WTC11 (cell line): ENCODE measurements around the gene MICAL3. TPM values are rescaled to one million over a fixed set of nuclear protein-coding genes. Genes with fewer than 3 reads are reported as not detected.

Experiments
- ATAC-seq: fragments of 200-7000 bp; cut with Tn5 transposase; 2 replicates; pipeline ENCODE4 v1.10.0; 2021; ENCODE audit warnings: mild to moderate bottlenecking, moderate library complexity
- CTCF ChIA-PET: fragments of 300-600 bp; sonication (Branson Sonifier 250); formaldehyde crosslinking; loops from one replicate; lab custom pipeline; 2021; ENCODE audit warnings: antibody characterized with exemption; lab: Charles Lee
- POLR2A ChIA-PET: fragments of 350-600 bp; sonication (Branson Sonifier 250); formaldehyde crosslinking; loops from one replicate; lab custom pipeline; 2021; ENCODE audit warnings: antibody characterized with exemption; lab: Charles Lee
- DNase-seq: peaks from one replicate; pipeline ENCODE4 v3.0.0; 2021; ENCODE audit warnings: low spot score
- H3K27ac Mint-ChIP-seq: 2 replicates; pipeline ENCODE4 v1.8.0; 2021; ENCODE audit warnings: mixed read lengths
- H3K27me3 Mint-ChIP-seq: 2 replicates; pipeline ENCODE4 v1.8.0; 2021; ENCODE audit warnings: low read depth, mild to moderate bottlenecking, moderate library complexity, mixed read lengths
- H3K36me3 Mint-ChIP-seq: 2 replicates; pipeline ENCODE4 v1.8.0; 2021; ENCODE audit warnings: mixed read lengths
- H3K4me1 Mint-ChIP-seq: 2 replicates; pipeline ENCODE4 v1.8.0; 2022; ENCODE audit warnings: mixed read lengths
- H3K4me3 Mint-ChIP-seq: 2 replicates; pipeline ENCODE4 v1.8.0; 2021; ENCODE audit warnings: mild to moderate bottlenecking, moderate library complexity, mixed read lengths
- H3K9me3 Mint-ChIP-seq: 2 replicates; pipeline ENCODE4 v1.8.0; 2021; ENCODE audit warnings: mixed read lengths
- CBFB ChIP-seq: sonication (generic); formaldehyde crosslinking; IDR thresholded peaks from 2 replicates; pipeline ENCODE4 v1.8.1; 2022; ENCODE audit warnings: mild to moderate bottlenecking, low read depth, missing genetic modification reagents
- CREB1 ChIP-seq: sonication (generic); formaldehyde crosslinking; IDR thresholded peaks from 2 replicates; pipeline ENCODE4 v1.8.0; 2023; ENCODE audit warnings: mild to moderate bottlenecking, missing genetic modification reagents
- FOXJ3 ChIP-seq: sonication (generic); formaldehyde crosslinking; IDR thresholded peaks from 2 replicates; pipeline ENCODE4 v1.9.0; 2021; ENCODE audit warnings: missing genetic modification reagents, mild to moderate bottlenecking, borderline replicate concordance
- GABPB1 ChIP-seq: sonication (generic); formaldehyde crosslinking; IDR thresholded peaks from 2 replicates; pipeline ENCODE4 v1.8.1; 2023; ENCODE audit warnings: mild to moderate bottlenecking, missing genetic modification reagents
- GTF2I ChIP-seq: fragments of 250-450 bp; sonication (Bioruptor Pico); conservative IDR thresholded peaks from 2 replicates; pipeline ENCODE4 v1.4.0; 2021; ENCODE audit warnings: mild to moderate bottlenecking
- JUN ChIP-seq: sonication (generic); formaldehyde crosslinking; IDR thresholded peaks from 2 replicates; pipeline ENCODE4 v1.8.0; 2023; ENCODE audit warnings: mild to moderate bottlenecking, missing genetic modification reagents
- KAT7 ChIP-seq: sonication (generic); formaldehyde crosslinking; IDR thresholded peaks from 2 replicates; pipeline ENCODE4 v1.8.1; 2023; ENCODE audit warnings: missing genetic modification reagents, mild to moderate bottlenecking, borderline replicate concordance
- NFYB ChIP-seq: sonication (generic); formaldehyde crosslinking; conservative IDR thresholded peaks from 2 replicates; pipeline ENCODE4 v1.8.0; 2022; ENCODE audit warnings: low read depth, missing genetic modification reagents
- NR1H2 ChIP-seq: sonication (generic); formaldehyde crosslinking; IDR thresholded peaks from 2 replicates; pipeline ENCODE4 v1.9.0; 2021; ENCODE audit warnings: mild to moderate bottlenecking, moderate library complexity, missing genetic modification reagents
- NR3C1 ChIP-seq: sonication (generic); formaldehyde crosslinking; conservative IDR thresholded peaks from 2 replicates; pipeline ENCODE4 v1.8.1; 2023; ENCODE audit warnings: low read depth, mild to moderate bottlenecking, missing genetic modification reagents
- SMAD3 ChIP-seq: sonication (generic); formaldehyde crosslinking; IDR thresholded peaks from 2 replicates; pipeline ENCODE4 v1.8.0; 2022; ENCODE audit warnings: missing genetic modification reagents, mild to moderate bottlenecking, borderline replicate concordance
- SOX15 ChIP-seq: fragments of 250-450 bp; sonication (Bioruptor Pico); IDR thresholded peaks from 2 replicates; pipeline ENCODE4 v1.9.0; 2021; ENCODE audit warnings: mild to moderate bottlenecking
- TEAD1 ChIP-seq: sonication (generic); formaldehyde crosslinking; IDR thresholded peaks from 2 replicates; pipeline ENCODE4 v1.8.0; 2022; ENCODE audit warnings: mild to moderate bottlenecking, missing genetic modification reagents
- TP53 ChIP-seq: sonication (generic); formaldehyde crosslinking; IDR thresholded peaks from 2 replicates; pipeline ENCODE4 v1.8.1; 2023; ENCODE audit warnings: mild to moderate bottlenecking, missing genetic modification reagents
- ZNF219 ChIP-seq: sonication (generic); formaldehyde crosslinking; IDR thresholded peaks from 2 replicates; pipeline ENCODE4 v1.8.0; 2023; ENCODE audit warnings: missing genetic modification reagents, mild to moderate bottlenecking, borderline replicate concordance
- ZNF263 ChIP-seq: sonication (generic); formaldehyde crosslinking; IDR thresholded peaks from 2 replicates; pipeline ENCODE4 v1.8.1; 2022; ENCODE audit warnings: low read depth, mild to moderate bottlenecking, moderate library complexity, missing genetic modification reagents
- ZNF416 ChIP-seq: fragments of 250-450 bp; sonication (Bioruptor Pico); IDR thresholded peaks from 2 replicates; pipeline ENCODE4 v1.9.0; 2021; ENCODE audit warnings: mild to moderate bottlenecking, inconsistent platforms
- ZNF423 ChIP-seq: fragments of 250-450 bp; sonication (Bioruptor Pico); IDR thresholded peaks from 2 replicates; pipeline ENCODE4 v2.1.2; 2022; ENCODE audit warnings: mild to moderate bottlenecking, moderate library complexity
- total RNA-seq: library from RNA; stranded (reverse); gene quantifications from 3 replicates; pipeline ENCODE4 v1.2.3, GENCODE V29; 2021
- TF ChIP-seq, protein P1 (sequence below): sonication (generic); formaldehyde crosslinking; IDR thresholded peaks from 2 replicates; pipeline ENCODE4 v1.8.0; 2022; ENCODE audit warnings: missing genetic modification reagents
- TF ChIP-seq, protein P2 (sequence below): sonication (generic); formaldehyde crosslinking; IDR thresholded peaks from 2 replicates; pipeline ENCODE4 v1.8.0; 2022; ENCODE audit warnings: mild to moderate bottlenecking, missing genetic modification reagents
- TF ChIP-seq, protein P3 (sequence below): fragments of 250-450 bp; sonication (Bioruptor Pico); IDR thresholded peaks from 2 replicates; pipeline ENCODE4 v1.9.0; 2021; ENCODE audit warnings: moderate library complexity, mild to moderate bottlenecking, inconsistent platforms, borderline replicate concordance
- TF ChIP-seq, protein P4 (sequence below): sonication (generic); formaldehyde crosslinking; IDR thresholded peaks from 2 replicates; pipeline ENCODE4 v1.8.1; 2022; ENCODE audit warnings: mild to moderate bottlenecking, moderate library complexity, missing genetic modification reagents
- TF ChIP-seq, protein P5 (sequence below): sonication (generic); formaldehyde crosslinking; IDR thresholded peaks from 2 replicates; pipeline ENCODE4 v1.8.0; 2022; ENCODE audit warnings: mild to moderate bottlenecking, missing genetic modification reagents
- TF ChIP-seq, protein P6 (sequence below): sonication (generic); formaldehyde crosslinking; IDR thresholded peaks from 2 replicates; pipeline ENCODE4 v1.8.1; 2023; ENCODE audit warnings: mild to moderate bottlenecking, missing genetic modification reagents, moderate library complexity

Gene MICAL3
- total RNA-seq, 1 experiment from 2014 or later, result 41.2 TPM

DNA sequence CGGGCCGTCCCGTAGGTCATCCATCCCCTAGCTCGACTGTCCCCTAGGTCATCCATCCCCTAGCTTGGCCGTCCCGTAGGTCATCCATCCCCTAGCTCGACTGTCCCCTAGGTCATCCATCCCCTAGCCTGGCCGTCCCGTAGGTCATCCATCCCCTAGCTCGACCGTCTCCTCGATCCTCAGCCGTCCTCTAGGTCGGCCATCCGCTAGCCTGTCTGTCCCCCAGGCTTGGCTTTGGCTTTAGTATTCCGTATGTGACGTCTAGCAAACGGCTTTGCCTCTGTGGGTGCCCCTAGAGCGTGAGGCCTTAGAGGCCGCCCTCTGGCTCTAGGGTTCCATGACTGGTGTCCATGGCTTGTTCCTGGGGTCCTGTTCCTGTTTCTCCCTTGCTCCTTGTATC, 209.5 kb downstream of the MICAL3 start (continued):
- TF ChIP-seq SMAD3 (CRISPR knock-in tag) (no peak), TEAD1 (no peak), NR1H2 (no peak)
- TF ChIP-seq, all 79 proteins: peak for 0

DNA sequence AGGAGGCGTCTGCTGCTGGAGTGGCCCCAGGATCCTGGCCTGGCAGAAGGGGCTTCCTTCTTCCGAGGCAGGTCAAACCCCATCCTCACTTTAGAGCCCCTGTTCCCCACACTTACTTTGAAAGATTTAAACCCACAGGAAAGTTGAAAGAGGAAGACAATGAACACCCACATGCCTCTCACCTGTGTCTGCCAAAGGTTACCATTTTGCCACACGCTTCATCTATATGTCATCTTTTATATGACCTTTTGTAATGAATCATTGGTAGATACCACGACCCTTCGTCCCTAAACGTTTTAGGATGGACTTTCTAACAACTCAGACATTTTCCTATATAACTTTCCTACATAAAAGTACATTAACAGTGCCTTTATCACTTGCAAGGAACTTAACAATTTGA, 210.3 kb downstream of the MICAL3 start:
- H3K27ac Mint-ChIP-seq, result no peak overlapping the region
- ATAC-seq (no peak), DNase-seq (no peak)
- H3K27me3 Mint-ChIP-seq, result no peaks in the 10 kb centered on the region
- peaks cover 4% of the 10 kb centered on the region; the same call in 1 of the 2 replicates for H3K4me1 Mint-ChIP-seq
- ChIA-PET CTCF (no interaction called here), POLR2A (no interaction called here)
- H3K4me3 Mint-ChIP-seq, result no peak overlapping the region
- 0 out of 2 replicates have a peak, but pooled peaks cover 2% of the 10 kb centered on the region for H3K36me3 Mint-ChIP-seq
- TF ChIP-seq, protein P1, sequence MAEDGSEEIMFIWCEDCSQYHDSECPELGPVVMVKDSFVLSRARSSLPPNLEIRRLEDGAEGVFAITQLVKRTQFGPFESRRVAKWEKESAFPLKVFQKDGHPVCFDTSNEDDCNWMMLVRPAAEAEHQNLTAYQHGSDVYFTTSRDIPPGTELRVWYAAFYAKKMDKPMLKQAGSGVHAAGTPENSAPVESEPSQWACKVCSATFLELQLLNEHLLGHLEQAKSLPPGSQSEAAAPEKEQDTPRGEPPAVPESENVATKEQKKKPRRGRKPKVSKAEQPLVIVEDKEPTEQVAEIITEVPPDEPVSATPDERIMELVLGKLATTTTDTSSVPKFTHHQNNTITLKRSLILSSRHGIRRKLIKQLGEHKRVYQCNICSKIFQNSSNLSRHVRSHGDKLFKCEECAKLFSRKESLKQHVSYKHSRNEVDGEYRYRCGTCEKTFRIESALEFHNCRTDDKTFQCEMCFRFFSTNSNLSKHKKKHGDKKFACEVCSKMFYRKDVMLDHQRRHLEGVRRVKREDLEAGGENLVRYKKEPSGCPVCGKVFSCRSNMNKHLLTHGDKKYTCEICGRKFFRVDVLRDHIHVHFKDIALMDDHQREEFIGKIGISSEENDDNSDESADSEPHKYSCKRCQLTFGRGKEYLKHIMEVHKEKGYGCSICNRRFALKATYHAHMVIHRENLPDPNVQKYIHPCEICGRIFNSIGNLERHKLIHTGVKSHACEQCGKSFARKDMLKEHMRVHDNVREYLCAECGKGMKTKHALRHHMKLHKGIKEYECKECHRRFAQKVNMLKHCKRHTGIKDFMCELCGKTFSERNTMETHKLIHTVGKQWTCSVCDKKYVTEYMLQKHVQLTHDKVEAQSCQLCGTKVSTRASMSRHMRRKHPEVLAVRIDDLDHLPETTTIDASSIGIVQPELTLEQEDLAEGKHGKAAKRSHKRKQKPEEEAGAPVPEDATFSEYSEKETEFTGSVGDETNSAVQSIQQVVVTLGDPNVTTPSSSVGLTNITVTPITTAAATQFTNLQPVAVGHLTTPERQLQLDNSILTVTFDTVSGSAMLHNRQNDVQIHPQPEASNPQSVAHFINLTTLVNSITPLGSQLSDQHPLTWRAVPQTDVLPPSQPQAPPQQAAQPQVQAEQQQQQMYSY (CRISPR knock-in tag), result no peak
- TF ChIP-seq SMAD3 (CRISPR knock-in tag) (no peak), CBFB (CRISPR knock-in tag) (no peak), ZNF423 (CRISPR knock-in tag) (no peak), GABPB1 (CRISPR knock-in tag) (no peak), SOX15 (CRISPR knock-in tag) (no peak), ZNF416 (CRISPR knock-in tag) (no peak), NR3C1 (no peak), GTF2I (CRISPR knock-in tag) (no peak), CREB1 (no peak), NFYB (CRISPR knock-in tag) (no peak), FOXJ3 (CRISPR knock-in tag) (no peak)
- TF ChIP-seq, protein P2, sequence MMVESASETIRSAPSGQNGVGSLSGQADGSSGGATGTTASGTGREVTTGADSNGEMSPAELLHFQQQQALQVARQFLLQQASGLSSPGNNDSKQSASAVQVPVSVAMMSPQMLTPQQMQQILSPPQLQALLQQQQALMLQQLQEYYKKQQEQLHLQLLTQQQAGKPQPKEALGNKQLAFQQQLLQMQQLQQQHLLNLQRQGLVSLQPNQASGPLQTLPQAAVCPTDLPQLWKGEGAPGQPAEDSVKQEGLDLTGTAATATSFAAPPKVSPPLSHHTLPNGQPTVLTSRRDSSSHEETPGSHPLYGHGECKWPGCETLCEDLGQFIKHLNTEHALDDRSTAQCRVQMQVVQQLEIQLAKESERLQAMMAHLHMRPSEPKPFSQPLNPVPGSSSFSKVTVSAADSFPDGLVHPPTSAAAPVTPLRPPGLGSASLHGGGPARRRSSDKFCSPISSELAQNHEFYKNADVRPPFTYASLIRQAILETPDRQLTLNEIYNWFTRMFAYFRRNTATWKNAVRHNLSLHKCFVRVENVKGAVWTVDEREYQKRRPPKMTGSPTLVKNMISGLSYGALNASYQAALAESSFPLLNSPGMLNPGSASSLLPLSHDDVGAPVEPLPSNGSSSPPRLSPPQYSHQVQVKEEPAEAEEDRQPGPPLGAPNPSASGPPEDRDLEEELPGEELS, result no peak
- no peaks in the 10 kb centered on the region for H3K9me3 Mint-ChIP-seq

DNA sequence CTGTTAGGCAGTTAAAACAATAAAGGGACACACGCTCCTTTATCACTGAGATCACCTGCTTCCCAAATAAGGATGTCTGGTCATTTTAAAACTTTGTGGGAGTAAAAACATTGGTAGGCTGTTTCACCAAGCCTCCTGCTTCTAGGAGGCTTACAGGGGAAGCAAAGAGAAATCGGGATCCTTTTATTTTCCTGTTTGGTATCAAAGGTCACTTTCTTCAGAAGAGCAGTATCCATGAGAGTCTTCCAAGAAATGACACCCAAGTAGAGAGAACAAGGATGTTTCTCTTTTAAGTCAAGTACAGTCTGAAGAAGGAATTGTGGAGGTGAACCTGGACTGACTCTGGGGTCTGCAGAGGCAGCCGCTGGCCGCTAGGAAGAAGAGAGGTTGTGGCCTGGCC, 213.2 kb downstream of the MICAL3 start:
- TF ChIP-seq, protein P3, sequence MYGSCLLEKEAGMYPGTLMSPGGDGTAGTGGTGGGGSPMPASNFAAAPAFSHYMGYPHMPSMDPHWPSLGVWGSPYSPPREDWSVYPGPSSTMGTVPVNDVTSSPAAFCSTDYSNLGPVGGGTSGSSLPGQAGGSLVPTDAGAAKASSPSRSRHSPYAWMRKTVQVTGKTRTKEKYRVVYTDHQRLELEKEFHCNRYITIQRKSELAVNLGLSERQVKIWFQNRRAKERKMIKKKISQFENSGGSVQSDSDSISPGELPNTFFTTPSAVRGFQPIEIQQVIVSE (CRISPR knock-in tag), result no peak
- TF ChIP-seq ZNF219 (CRISPR knock-in tag), result no peak
- no peak for TF ChIP-seq JUN (CRISPR knock-in tag)
- no peak for TF ChIP-seq ZNF423 (CRISPR knock-in tag)
- no peak for TF ChIP-seq CBFB (CRISPR knock-in tag)
- no peak for TF ChIP-seq ZNF263
- no peak for TF ChIP-seq KAT7 (CRISPR knock-in tag)
- no peak for TF ChIP-seq SMAD3 (CRISPR knock-in tag)
- TF ChIP-seq, protein P2, result no peak
- TF ChIP-seq, protein P4, sequence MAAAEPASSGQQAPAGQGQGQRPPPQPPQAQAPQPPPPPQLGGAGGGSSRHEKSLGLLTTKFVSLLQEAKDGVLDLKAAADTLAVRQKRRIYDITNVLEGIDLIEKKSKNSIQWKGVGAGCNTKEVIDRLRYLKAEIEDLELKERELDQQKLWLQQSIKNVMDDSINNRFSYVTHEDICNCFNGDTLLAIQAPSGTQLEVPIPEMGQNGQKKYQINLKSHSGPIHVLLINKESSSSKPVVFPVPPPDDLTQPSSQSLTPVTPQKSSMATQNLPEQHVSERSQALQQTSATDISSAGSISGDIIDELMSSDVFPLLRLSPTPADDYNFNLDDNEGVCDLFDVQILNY (CRISPR knock-in tag), result no peak
- no peak for TF ChIP-seq TP53 (CRISPR knock-in tag)
- TF ChIP-seq, protein P5, sequence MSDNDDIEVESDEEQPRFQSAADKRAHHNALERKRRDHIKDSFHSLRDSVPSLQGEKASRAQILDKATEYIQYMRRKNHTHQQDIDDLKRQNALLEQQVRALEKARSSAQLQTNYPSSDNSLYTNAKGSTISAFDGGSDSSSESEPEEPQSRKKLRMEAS (CRISPR knock-in tag), result no peak
- TF ChIP-seq NFYB (CRISPR knock-in tag), result no peak
- TF ChIP-seq NR3C1, result no peak
- TF ChIP-seq, protein P6, sequence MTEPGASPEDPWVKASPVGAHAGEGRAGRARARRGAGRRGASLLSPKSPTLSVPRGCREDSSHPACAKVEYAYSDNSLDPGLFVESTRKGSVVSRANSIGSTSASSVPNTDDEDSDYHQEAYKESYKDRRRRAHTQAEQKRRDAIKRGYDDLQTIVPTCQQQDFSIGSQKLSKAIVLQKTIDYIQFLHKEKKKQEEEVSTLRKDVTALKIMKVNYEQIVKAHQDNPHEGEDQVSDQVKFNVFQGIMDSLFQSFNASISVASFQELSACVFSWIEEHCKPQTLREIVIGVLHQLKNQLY (CRISPR knock-in tag), result no peak
- H3K27ac Mint-ChIP-seq, result no peak overlapping the region; the same call in 1 of the 2 replicates
- no peaks in the 10 kb centered on the region for H3K9me3 Mint-ChIP-seq
- no peaks in the 10 kb centered on the region for H3K27me3 Mint-ChIP-seq
- peaks cover 4% of the 10 kb centered on the region; the same call in 1 of the 2 replicates for H3K4me1 Mint-ChIP-seq
- H3K4me3 Mint-ChIP-seq, result no peak overlapping the region
- CTCF ChIA-PET, result interaction anchor here (1.4 kb wide), 2 partner anchors 26 to 265 kb away, joined by 5 to 7 read pairs; no protein-coding TSS in a partner anchor
- no peak for DNase-seq
- peaks cover 8% of the 10 kb centered on the region for H3K36me3 Mint-ChIP-seq
- ATAC-seq, result no peak
- POLR2A ChIA-PET, result no interaction called here
